Measurements from ENCODE around the gene FUZ. TPM values are rescaled to one million over a fixed set of nuclear protein-coding genes. Genes with fewer than 3 reads are reported as not detected.

FUZ gene
- total RNA-seq, 2 experiments from 2014 or later: 15.6 to 18.8 TPM

- no peak for ATAC-seq
- no peak for DNase-seq
- POLR2A ChIA-PET: interaction anchor here (1.5 kb wide), 1 partner anchor 31 kb away, joined by 3 read pairs; no protein-coding TSS in a partner anchor
- Mint-ChIP-seq H3K4me3 (peak overlapping the region; percentile 85), H3K4me1 (peaks cover 36% of the 10 kb centered on the region), H3K27ac (no peak overlapping the region), H3K9me3 (ENCODE audit: low read depth) (peaks cover 11% of the 10 kb centered on the region), H3K27me3 (no peaks in the 10 kb centered on the region), H3K36me3 (ENCODE audit: low read depth) (peaks cover 18% of the 10 kb centered on the region)
- intact Hi-C loops (cut with DNase I, micrococcal nuclease): loop anchor here (1.0 to 2.0 kb wide), 11 partner anchors 18 to 353 kb away; partner anchors contain the start of genes AKT1S1 (in 2 of the 2), FUZ (in 2 of the 2), TBC1D17 (in 2 of the 2) and MED25 (in 1 of the 2)
- CTCF ChIA-PET: interaction anchor here (0.6 to 1.0 kb wide), 2 partner anchors 31 to 132 kb away, joined by 3 to 5 read pairs; partner anchors contain the start of gene MED25
These were observed 36.5 kb upstream of the FUZ start for GRCh38 chr19:49849433-49850220.

- intact Hi-C loops (cut with DNase I, micrococcal nuclease): no loop called here
- DNase-seq (no peak), ATAC-seq (no peak)
- POLR2A ChIA-PET: interaction anchor here (0.8 to 1.5 kb wide), 3 partner anchors 30 to 184 kb away, joined by 3 read pairs; partner anchors contain the start of genes IRF3 and PRMT1
- Mint-ChIP-seq H3K4me1 (peaks cover 36% of the 10 kb centered on the region), H3K9me3 (ENCODE audit: low read depth) (peaks cover 11% of the 10 kb centered on the region), H3K27me3 (no peaks in the 10 kb centered on the region), H3K4me3 (peak overlapping the region; percentile 30), H3K36me3 (ENCODE audit: low read depth) (peaks cover 18% of the 10 kb centered on the region), H3K27ac (peak overlapping the region; percentile 29)
- CTCF ChIA-PET: interaction anchor here (0.8 to 1.3 kb wide), 2 partner anchors 20 to 218 kb away, joined by 3 to 5 read pairs; no protein-coding TSS in a partner anchor
These were observed 35.8 kb upstream of the FUZ start for GRCh38 chr19:49848938-49849337.

- POLR2A ChIA-PET: interaction anchor here (0.6 to 1.5 kb wide), 8 partner anchors 17 to 1229 kb away, joined by 3 to 7 read pairs (median 3); partner anchors contain the start of genes IRF3, PRMT1, RPL18 and SPHK2
- CTCF ChIA-PET: interaction anchor here (0.8 to 1.3 kb wide), 2 partner anchors 21 to 218 kb away, joined by 3 to 5 read pairs; no protein-coding TSS in a partner anchor
- DNase-seq: peak; percentile 31
- peak; percentile 22 for ATAC-seq
- Mint-ChIP-seq H3K9me3 (ENCODE audit: low read depth) (peaks cover 11% of the 10 kb centered on the region), H3K4me1 (peaks cover 33% of the 10 kb centered on the region), H3K27me3 (no peaks in the 10 kb centered on the region), H3K36me3 (ENCODE audit: low read depth) (peaks cover 18% of the 10 kb centered on the region), H3K4me3 (no peak overlapping the region), H3K27ac (no peak overlapping the region)
- intact Hi-C loops (cut with DNase I, micrococcal nuclease): no loop called here
These were observed 34.9 kb upstream of the FUZ start for GRCh38 chr19:49847731-49848696.

GRCh38 chr19:49846408-49846807 lies 33.3 kb upstream of the FUZ start:
- Mint-ChIP-seq H3K27ac (no peak overlapping the region), H3K36me3 (ENCODE audit: low read depth) (peaks cover 11% of the 10 kb centered on the region), H3K27me3 (no peaks in the 10 kb centered on the region), H3K9me3 (ENCODE audit: low read depth) (peaks cover 11% of the 10 kb centered on the region), H3K4me1 (peaks cover 22% of the 10 kb centered on the region), H3K4me3 (no peak overlapping the region)
- intact Hi-C loops (cut with DNase I, micrococcal nuclease): no loop called here
- ChIA-PET CTCF (no interaction called here), POLR2A (interaction anchor here (0.7 kb wide), 1 partner anchor 280 kb away, joined by 4 read pairs; no protein-coding TSS in a partner anchor)
- DNase-seq (no peak), ATAC-seq (no peak)

GRCh38 chr19:49845414-49845813 lies 32.3 kb upstream of the FUZ start:
- CTCF ChIA-PET: interaction anchor here (0.6 kb wide), 1 partner anchor 41 kb away, joined by 3 read pairs; no protein-coding TSS in a partner anchor
- Mint-ChIP-seq H3K4me1 (peaks cover 22% of the 10 kb centered on the region), H3K27me3 (no peaks in the 10 kb centered on the region), H3K27ac (no peak overlapping the region), H3K9me3 (ENCODE audit: low read depth) (peaks cover 11% of the 10 kb centered on the region), H3K36me3 (ENCODE audit: low read depth) (peaks cover 11% of the 10 kb centered on the region), H3K4me3 (no peak overlapping the region)
- POLR2A ChIA-PET: no interaction called here
- intact Hi-C loops (cut with DNase I, micrococcal nuclease): no loop called here
- ATAC-seq: no peak
- DNase-seq: no peak

- ChIA-PET CTCF (no interaction called here), POLR2A (no interaction called here)
- Mint-ChIP-seq H3K4me3 (no peak overlapping the region), H3K27me3 (no peaks in the 10 kb centered on the region), H3K36me3 (ENCODE audit: low read depth) (peaks cover 4% of the 10 kb centered on the region), H3K9me3 (ENCODE audit: low read depth) (peaks cover 6% of the 10 kb centered on the region), H3K4me1 (peaks cover 14% of the 10 kb centered on the region), H3K27ac (no peak overlapping the region)
- intact Hi-C loops (cut with DNase I, micrococcal nuclease): no loop called here
- no peak for DNase-seq
- no peak for ATAC-seq
These were observed 31.3 kb upstream of the FUZ start for GRCh38 chr19:49844138-49845095.

- no peaks in the 10 kb centered on the region for H3K9me3 Mint-ChIP-seq (ENCODE audit: low read depth)
- CTCF ChIA-PET: interaction anchor here (0.6 kb wide), 1 partner anchor 340 kb away, joined by 3 read pairs; no protein-coding TSS in a partner anchor
- no peak for ATAC-seq
These were observed 30.2 kb upstream of the FUZ start for GRCh38 chr19:49843265-49843664.

GRCh38 chr19:49840736-49841249 lies 27.7 kb upstream of the FUZ start:
- H3K27ac Mint-ChIP-seq: no peak overlapping the region
- intact Hi-C loops (cut with DNase I, micrococcal nuclease): no loop called here
- H3K27me3 Mint-ChIP-seq: no peaks in the 10 kb centered on the region
- ChIA-PET CTCF (no interaction called here), POLR2A (no interaction called here)
- peaks cover 16% of the 10 kb centered on the region for H3K36me3 Mint-ChIP-seq (ENCODE audit: low read depth)
- H3K4me3 Mint-ChIP-seq: no peak overlapping the region
- ATAC-seq: no peak
- no peaks in the 10 kb centered on the region for H3K9me3 Mint-ChIP-seq (ENCODE audit: low read depth)
- H3K4me1 Mint-ChIP-seq: no peaks in the 10 kb centered on the region
- DNase-seq: no peak

More at GRCh38 chr19:49843265-49843664, 30.2 kb upstream of the FUZ start:
- peaks cover 9% of the 10 kb centered on the region for H3K36me3 Mint-ChIP-seq (ENCODE audit: low read depth)
- H3K4me1 Mint-ChIP-seq: peaks cover 4% of the 10 kb centered on the region
- no peaks in the 10 kb centered on the region for H3K27me3 Mint-ChIP-seq
- no peak overlapping the region for H3K27ac Mint-ChIP-seq
- POLR2A ChIA-PET: no interaction called here
- intact Hi-C loops (cut with DNase I, micrococcal nuclease): no loop called here
- H3K4me3 Mint-ChIP-seq: no peak overlapping the region
- no peak for DNase-seq

GRCh38 chr19:49840321-49840720 lies 27.2 kb upstream of the FUZ start:
- intact Hi-C loops (cut with DNase I, micrococcal nuclease): no loop called here

GRCh38 chr19:49839713-49840112 lies 26.6 kb upstream of the FUZ start:
- H3K36me3 Mint-ChIP-seq (ENCODE audit: low read depth): peaks cover 23% of the 10 kb centered on the region
- POLR2A ChIA-PET: no interaction called here
- H3K4me1 Mint-ChIP-seq: no peaks in the 10 kb centered on the region
- ATAC-seq (no peak), DNase-seq (no peak)
- H3K4me3 Mint-ChIP-seq: no peak overlapping the region
- no peak overlapping the region for H3K27ac Mint-ChIP-seq
- no peaks in the 10 kb centered on the region for H3K9me3 Mint-ChIP-seq (ENCODE audit: low read depth)
- no peaks in the 10 kb centered on the region for H3K27me3 Mint-ChIP-seq
- intact Hi-C loops (cut with DNase I, micrococcal nuclease): no loop called here
- CTCF ChIA-PET: no interaction called here

More at GRCh38 chr19:49840321-49840720, 27.2 kb upstream of the FUZ start:
- H3K9me3 Mint-ChIP-seq (ENCODE audit: low read depth): no peaks in the 10 kb centered on the region
- no peak for DNase-seq
- POLR2A ChIA-PET: no interaction called here
- ATAC-seq: no peak
- no peaks in the 10 kb centered on the region for H3K4me1 Mint-ChIP-seq
- CTCF ChIA-PET: no interaction called here
- peaks cover 17% of the 10 kb centered on the region for H3K36me3 Mint-ChIP-seq (ENCODE audit: low read depth)
- H3K27me3 Mint-ChIP-seq: no peaks in the 10 kb centered on the region
- H3K27ac Mint-ChIP-seq: no peak overlapping the region
- H3K4me3 Mint-ChIP-seq: no peak overlapping the region

Measured in activated CD4-positive, alpha-beta T cell treated with anti-CD3 and anti-CD28 coated beads for 36 hours (primary cell).